HEK293 (cell line): Measurements from ENCODE around the gene FOXO6.
A peak's percentile ranks its signal among the peaks of the same experiment; 100 is the strongest.

Source experiments
- CTCF ChIA-PET: fragments of 350-600 bp; formaldehyde crosslinking; extraction: SDS; loops from one replicate; lab custom pipeline; 2021; ENCODE audit warnings: antibody characterized with exemption; lab: Yijun Ruan, JAX
- POLR2A ChIA-PET: fragments of 300-600 bp; formaldehyde crosslinking; extraction: SDS; loops from one replicate; lab custom pipeline; 2020; ENCODE audit warnings: antibody characterized with exemption, inconsistent platforms; lab: Yijun Ruan, JAX
- H3K27ac ChIP-seq: fragments of 200-500 bp; sonication (Bioruptor generic); 2 replicates; pipeline ENCODE4 v1.5.1; 2014; ENCODE audit warnings: low read depth, low read length, control low read depth, inconsistent platforms; ENCODE audit errors: extremely low read depth
- H3K36me3 ChIP-seq, 2 experiments: fragments of 200-500 bp in 1 of 2; sonication (Bioruptor generic) in 1 of 2; 1 replicate in 1 of 2; 2 replicates in 1 of 2; pipeline ENCODE4 v1.5.1; 2014 to 2017; ENCODE audit warnings: inconsistent platforms in 2 of 2, low read length in 2 of 2; ENCODE audit not compliant: control insufficient read depth in 2 of 2, insufficient read depth in 1 of 2
- H3K4me1 ChIP-seq: fragments of 200-500 bp; sonication (Bioruptor generic); 2 replicates; pipeline ENCODE4 v1.5.1; 2014; ENCODE audit warnings: mild to moderate bottlenecking, low read length, inconsistent platforms; ENCODE audit not compliant: control insufficient read depth, insufficient read depth
- H3K4me3 ChIP-seq: 2 replicates; pipeline ENCODE4 v1.5.1; 2011; ENCODE audit warnings: low read depth, mild to moderate bottlenecking, control low read depth, low read length, moderate library complexity
- H3K9me3 ChIP-seq: fragments of 200-500 bp; sonication (Bioruptor generic); 2 replicates; pipeline ENCODE4 v1.5.1; 2014; ENCODE audit warnings: low read depth, low read length, inconsistent platforms; ENCODE audit not compliant: control insufficient read depth, insufficient read depth
- HOXC10 ChIP-seq: sonication (generic); formaldehyde crosslinking; IDR thresholded peaks from 2 replicates; pipeline ENCODE4 v1.8.1; 2023; ENCODE audit warnings: mild to moderate bottlenecking, missing genetic modification reagents
- SALL2 ChIP-seq: fragments of 450-650 bp; formaldehyde crosslinking; IDR thresholded peaks from 2 replicates; pipeline ENCODE4 v1.5.0; 2017; ENCODE audit warnings: missing biosample characterization, mild to moderate bottlenecking, missing genetic modification characterization, borderline replicate concordance
- SETDB1 ChIP-seq: IDR thresholded peaks from one replicate; pipeline ENCODE4 v1.6.1; 2017; ENCODE audit warnings: mild to moderate bottlenecking, low read length, moderate library complexity, mixed read lengths; ENCODE audit not compliant: insufficient read length
- ZBTB17 ChIP-seq: fragments of 450-650 bp; formaldehyde crosslinking; IDR thresholded peaks from 2 replicates; pipeline ENCODE4 v1.5.1; 2016; ENCODE audit warnings: missing biosample characterization, missing genetic modification characterization
- ZBTB26 ChIP-seq: fragments of 450-650 bp; formaldehyde crosslinking; optimal IDR thresholded peaks from 2 replicates; pipeline ENCODE3; 2016; ENCODE audit warnings: missing biosample characterization, mild to moderate bottlenecking, missing genetic modification characterization
- ZIC2 ChIP-seq: fragments of 450-650 bp; formaldehyde crosslinking; IDR thresholded peaks from 2 replicates; pipeline ENCODE4 v1.5.1; 2016; ENCODE audit warnings: missing biosample characterization, missing genetic modification characterization
- ZNF174 ChIP-seq: fragments of 450-650 bp; formaldehyde crosslinking; IDR thresholded peaks from 2 replicates; pipeline ENCODE4 v1.5.0; 2017; ENCODE audit warnings: missing biosample characterization, mild to moderate bottlenecking, missing genetic modification characterization
- ZNF184 ChIP-seq: fragments of 450-650 bp; IDR thresholded peaks from 2 replicates; pipeline ENCODE4 v1.5.1; 2018; ENCODE audit warnings: missing biosample characterization, mild to moderate bottlenecking, missing genetic modification characterization
- ZNF2 ChIP-seq: fragments of 450-650 bp; formaldehyde crosslinking; IDR thresholded peaks from 2 replicates; pipeline ENCODE4 v1.5.1; 2016; ENCODE audit warnings: missing biosample characterization, missing genetic modification characterization
- ZNF239 ChIP-seq: fragments of 450-650 bp; formaldehyde crosslinking; IDR thresholded peaks from 2 replicates; pipeline ENCODE4 v1.5.1; 2016; ENCODE audit warnings: missing biosample characterization, missing genetic modification characterization
- ZNF311 ChIP-seq: fragments of 450-650 bp; formaldehyde crosslinking; IDR thresholded peaks from 2 replicates; pipeline ENCODE4 v1.5.1; 2017; ENCODE audit warnings: missing biosample characterization, missing genetic modification characterization, borderline replicate concordance
- ZNF394 ChIP-seq: fragments of 450-650 bp; formaldehyde crosslinking; IDR thresholded peaks from 2 replicates; pipeline ENCODE4 v1.5.1; 2016; ENCODE audit warnings: missing biosample characterization, missing genetic modification characterization, mild to moderate bottlenecking, moderate library complexity, borderline replicate concordance
- ZNF473 ChIP-seq: fragments of 450-650 bp; formaldehyde crosslinking; IDR thresholded peaks from 2 replicates; pipeline ENCODE4 v1.5.1; 2017; ENCODE audit warnings: missing biosample characterization, missing genetic modification characterization
- ZNF571 ChIP-seq: fragments of 450-650 bp; formaldehyde crosslinking; IDR thresholded peaks from 2 replicates; pipeline ENCODE4 v1.5.0; 2017; ENCODE audit warnings: missing biosample characterization, missing genetic modification characterization
- TF ChIP-seq, protein P1 (sequence below): fragments of 450-650 bp; formaldehyde crosslinking; IDR thresholded peaks from 2 replicates; pipeline ENCODE4 v1.5.1; 2016; ENCODE audit warnings: missing biosample characterization, missing genetic modification characterization
- TF ChIP-seq, protein P2 (sequence below): fragments of 450-650 bp; formaldehyde crosslinking; IDR thresholded peaks from 2 replicates; pipeline ENCODE4 v1.5.1; 2016; ENCODE audit warnings: missing biosample characterization, missing genetic modification characterization, low read depth
- TF ChIP-seq, protein P3 (sequence below): fragments of 450-650 bp; formaldehyde crosslinking; IDR thresholded peaks from 2 replicates; pipeline ENCODE4 v1.5.1; 2016; ENCODE audit warnings: missing biosample characterization, missing genetic modification characterization

FOXO6 gene

DNA sequence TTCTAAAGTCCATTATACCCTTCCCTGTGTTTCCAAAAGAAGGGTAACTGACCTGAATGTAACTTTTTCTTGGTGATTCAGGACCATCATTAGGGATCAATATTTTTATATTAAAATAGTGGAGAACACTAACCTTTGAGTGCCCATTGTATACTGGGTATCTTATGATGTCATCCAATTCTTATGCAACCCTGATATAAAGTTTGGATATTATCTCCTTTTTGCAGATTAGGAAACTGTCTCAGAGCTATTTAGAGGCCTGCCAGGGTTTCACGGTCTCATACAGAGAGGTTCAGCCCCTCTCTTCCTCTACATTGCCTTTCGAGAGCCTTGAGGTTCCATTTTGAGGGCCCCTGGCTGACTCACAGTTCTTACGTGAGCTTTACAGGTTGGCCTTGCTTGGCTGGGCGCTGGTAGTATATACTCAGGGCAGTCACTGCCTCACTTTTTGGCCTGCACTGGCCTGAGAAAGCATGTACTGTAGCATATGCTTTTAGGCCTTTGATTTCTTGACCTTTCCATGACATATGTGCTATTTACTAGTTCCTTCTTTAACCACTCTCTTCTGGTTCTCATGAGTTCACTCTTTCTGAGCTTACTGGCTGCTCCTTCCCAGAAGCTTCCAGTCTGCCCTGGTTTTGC is 15.7 kb upstream of the FOXO6 start:
- H3K9me3 ChIP-seq, result no peaks in the 10 kb centered on the region
- TF ChIP-seq ZNF239 (tag by site-specific recombination) (no peak), ZNF2 (tag by site-specific recombination) (no peak), ZNF571 (tag by site-specific recombination) (no peak), HOXC10 (no peak), ZNF394 (tag by site-specific recombination) (no peak)
- TF ChIP-seq, protein P1, sequence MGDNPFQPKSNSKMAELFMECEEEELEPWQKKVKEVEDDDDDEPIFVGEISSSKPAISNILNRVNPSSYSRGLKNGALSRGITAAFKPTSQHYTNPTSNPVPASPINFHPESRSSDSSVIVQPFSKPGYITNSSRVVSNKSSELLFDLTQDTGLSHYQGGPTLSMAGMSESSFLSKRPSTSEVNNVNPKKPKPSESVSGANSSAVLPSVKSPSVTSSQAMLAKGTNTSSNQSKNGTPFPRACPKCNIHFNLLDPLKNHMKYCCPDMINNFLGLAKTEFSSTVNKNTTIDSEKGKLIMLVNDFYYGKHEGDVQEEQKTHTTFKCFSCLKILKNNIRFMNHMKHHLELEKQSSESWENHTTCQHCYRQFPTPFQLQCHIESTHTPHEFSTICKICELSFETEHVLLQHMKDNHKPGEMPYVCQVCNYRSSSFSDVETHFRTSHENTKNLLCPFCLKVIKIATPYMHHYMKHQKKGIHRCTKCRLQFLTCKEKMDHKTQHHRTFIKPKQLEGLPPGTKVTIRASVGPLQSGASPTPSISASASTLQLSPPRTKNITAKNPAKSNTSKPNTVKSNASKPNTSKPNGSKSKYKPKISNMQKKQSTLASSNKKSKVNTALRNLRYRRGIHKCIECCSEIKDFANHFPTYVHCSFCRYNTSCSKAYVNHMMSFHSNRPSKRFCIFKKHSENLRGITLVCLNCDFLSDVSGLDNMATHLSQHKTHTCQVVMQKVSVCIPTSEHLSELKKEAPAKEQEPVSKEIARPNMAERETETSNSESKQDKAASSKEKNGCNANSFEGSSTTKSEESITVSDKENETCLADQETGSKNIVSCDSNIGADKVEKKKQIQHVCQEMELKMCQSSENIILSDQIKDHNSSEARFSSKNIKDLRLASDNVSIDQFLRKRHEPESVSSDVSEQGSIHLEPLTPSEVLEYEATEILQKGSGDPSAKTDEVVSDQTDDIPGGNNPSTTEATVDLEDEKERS (tag by site-specific recombination), result no peak
- TF ChIP-seq, protein P2, sequence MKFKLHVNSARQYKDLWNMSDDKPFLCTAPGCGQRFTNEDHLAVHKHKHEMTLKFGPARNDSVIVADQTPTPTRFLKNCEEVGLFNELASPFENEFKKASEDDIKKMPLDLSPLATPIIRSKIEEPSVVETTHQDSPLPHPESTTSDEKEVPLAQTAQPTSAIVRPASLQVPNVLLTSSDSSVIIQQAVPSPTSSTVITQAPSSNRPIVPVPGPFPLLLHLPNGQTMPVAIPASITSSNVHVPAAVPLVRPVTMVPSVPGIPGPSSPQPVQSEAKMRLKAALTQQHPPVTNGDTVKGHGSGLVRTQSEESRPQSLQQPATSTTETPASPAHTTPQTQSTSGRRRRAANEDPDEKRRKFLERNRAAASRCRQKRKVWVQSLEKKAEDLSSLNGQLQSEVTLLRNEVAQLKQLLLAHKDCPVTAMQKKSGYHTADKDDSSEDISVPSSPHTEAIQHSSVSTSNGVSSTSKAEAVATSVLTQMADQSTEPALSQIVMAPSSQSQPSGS, result peak; percentile 69
- peaks cover 6% of the 10 kb centered on the region; the same call in 1 of the 2 replicates for H3K4me1 ChIP-seq
- no peak overlapping the region for H3K27ac ChIP-seq
- H3K36me3 ChIP-seq, result no peaks in the 10 kb centered on the region
- POLR2A ChIA-PET, result interaction anchor here (0.7 kb wide), 2 partner anchors 13 to 100 kb away, joined by 3 read pairs; no protein-coding TSS in a partner anchor
- CTCF ChIA-PET, result interaction anchor here (0.7 to 0.8 kb wide), 2 partner anchors 72 to 85 kb away, joined by 4 read pairs; no protein-coding TSS in a partner anchor
- no peak overlapping the region for H3K4me3 ChIP-seq

DNA sequence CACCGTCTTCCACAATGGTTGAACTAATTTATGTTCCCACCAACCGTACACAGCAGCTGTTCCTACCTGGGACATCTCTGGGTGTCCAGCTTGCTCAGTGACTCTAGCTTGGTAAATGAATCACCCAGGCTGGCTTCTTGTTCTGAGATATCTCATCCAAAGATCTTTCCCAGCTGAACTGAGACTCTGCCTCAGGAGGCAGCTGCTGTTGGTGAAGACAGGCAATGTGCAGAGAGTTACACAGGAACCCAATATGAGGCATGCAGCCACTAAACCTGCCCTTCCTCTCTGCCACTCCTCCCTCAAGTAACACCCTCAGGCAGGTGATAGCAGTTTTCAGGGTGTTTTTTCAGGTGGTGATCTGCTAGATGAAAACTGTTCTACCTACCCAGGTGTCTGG is 14.0 kb upstream of the FOXO6 start:
- Histone ChIP-seq H3K4me3 (no peak overlapping the region), H3K36me3 (no peaks in the 10 kb centered on the region), H3K27ac (no peak overlapping the region), H3K4me1 (peaks cover 1% of the 10 kb centered on the region; the same call in 1 of the 2 replicates), H3K9me3 (no peaks in the 10 kb centered on the region)
- ChIA-PET CTCF (no interaction called here), POLR2A (interaction anchor here (0.7 kb wide), 1 partner anchor 78 kb away, joined by 9 read pairs; no protein-coding TSS in a partner anchor)
- TF ChIP-seq ZBTB17 (tag by site-specific recombination) (no peak), ZIC2 (no peak), ZNF473 (tag by site-specific recombination) (no peak), ZBTB26 (tag by site-specific recombination) (no peak), ZNF174 (tag by site-specific recombination) (no peak), SALL2 (tag by site-specific recombination) (no peak), ZNF311 (tag by site-specific recombination) (no peak), ZNF184 (tag by site-specific recombination) (no peak), SETDB1 (no peak)
- TF ChIP-seq, protein P3, sequence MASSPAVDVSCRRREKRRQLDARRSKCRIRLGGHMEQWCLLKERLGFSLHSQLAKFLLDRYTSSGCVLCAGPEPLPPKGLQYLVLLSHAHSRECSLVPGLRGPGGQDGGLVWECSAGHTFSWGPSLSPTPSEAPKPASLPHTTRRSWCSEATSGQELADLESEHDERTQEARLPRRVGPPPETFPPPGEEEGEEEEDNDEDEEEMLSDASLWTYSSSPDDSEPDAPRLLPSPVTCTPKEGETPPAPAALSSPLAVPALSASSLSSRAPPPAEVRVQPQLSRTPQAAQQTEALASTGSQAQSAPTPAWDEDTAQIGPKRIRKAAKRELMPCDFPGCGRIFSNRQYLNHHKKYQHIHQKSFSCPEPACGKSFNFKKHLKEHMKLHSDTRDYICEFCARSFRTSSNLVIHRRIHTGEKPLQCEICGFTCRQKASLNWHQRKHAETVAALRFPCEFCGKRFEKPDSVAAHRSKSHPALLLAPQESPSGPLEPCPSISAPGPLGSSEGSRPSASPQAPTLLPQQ, result no peak
- TF ChIP-seq, all 188 proteins: peak for 0
